ENCODE measurements around the gene CXXC1.

DNA sequence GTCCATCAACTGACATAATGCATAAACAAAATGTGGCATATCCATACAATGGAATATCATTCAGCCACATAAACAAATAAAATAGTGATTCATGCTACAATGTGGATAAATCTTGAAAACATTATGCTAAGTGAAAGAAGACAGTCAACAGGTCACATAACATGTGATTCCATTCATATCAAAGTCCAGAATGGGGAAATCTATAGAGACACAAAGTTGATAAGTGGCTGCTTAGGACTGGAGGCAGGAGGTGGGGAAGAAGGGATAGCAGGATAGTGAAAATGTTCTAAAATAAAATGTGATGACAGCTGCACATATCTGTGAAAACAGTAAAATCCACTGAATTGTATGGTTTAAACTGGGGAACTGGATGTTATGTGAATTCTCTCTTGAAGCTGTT is 39.9 kb downstream of the CXXC1 start:
- no peak for TF ChIP-seq EZH2 (IDR thresholded peaks at IDR 0.05; ENCODE audit: low read depth)
- TF ChIP-seq, protein P1, sequence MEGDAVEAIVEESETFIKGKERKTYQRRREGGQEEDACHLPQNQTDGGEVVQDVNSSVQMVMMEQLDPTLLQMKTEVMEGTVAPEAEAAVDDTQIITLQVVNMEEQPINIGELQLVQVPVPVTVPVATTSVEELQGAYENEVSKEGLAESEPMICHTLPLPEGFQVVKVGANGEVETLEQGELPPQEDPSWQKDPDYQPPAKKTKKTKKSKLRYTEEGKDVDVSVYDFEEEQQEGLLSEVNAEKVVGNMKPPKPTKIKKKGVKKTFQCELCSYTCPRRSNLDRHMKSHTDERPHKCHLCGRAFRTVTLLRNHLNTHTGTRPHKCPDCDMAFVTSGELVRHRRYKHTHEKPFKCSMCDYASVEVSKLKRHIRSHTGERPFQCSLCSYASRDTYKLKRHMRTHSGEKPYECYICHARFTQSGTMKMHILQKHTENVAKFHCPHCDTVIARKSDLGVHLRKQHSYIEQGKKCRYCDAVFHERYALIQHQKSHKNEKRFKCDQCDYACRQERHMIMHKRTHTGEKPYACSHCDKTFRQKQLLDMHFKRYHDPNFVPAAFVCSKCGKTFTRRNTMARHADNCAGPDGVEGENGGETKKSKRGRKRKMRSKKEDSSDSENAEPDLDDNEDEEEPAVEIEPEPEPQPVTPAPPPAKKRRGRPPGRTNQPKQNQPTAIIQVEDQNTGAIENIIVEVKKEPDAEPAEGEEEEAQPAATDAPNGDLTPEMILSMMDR (conservative IDR thresholded peaks at IDR 0.05), result no peak

Measured in PC-9 (cell line).